SK-N-SH (cell line): Measurements from ENCODE around the gene GDPD4. TPM values are rescaled to one million over a fixed set of nuclear protein-coding genes. Genes with fewer than 3 reads are reported as not detected.

Experiments used
- CHD2 ChIP-seq: fragments of 150-350 bp; IDR thresholded peaks from 2 replicates; pipeline ENCODE4 v1.6.1; 2018; ENCODE audit warnings: low read length; ENCODE audit not compliant: partially characterized antibody
- CTCF ChIP-seq: fragments of 200-600 bp; sonication (generic); IDR thresholded peaks from 2 replicates; pipeline ENCODE4 v1.6.1; 2017; ENCODE audit warnings: antibody characterized with exemption, mild to moderate bottlenecking, moderate library complexity
- ELF1 ChIP-seq: IDR thresholded peaks from 2 replicates; pipeline ENCODE4 v1.4.0; 2012
- EP300 ChIP-seq, 2 experiments: IDR thresholded peaks; 2 replicates each; pipeline versions ENCODE4 v1.4.0 to v1.6.1; 2012; ENCODE audit warnings: borderline replicate concordance in 1 of 2, low read depth in 1 of 2, low read length in 1 of 2
- EZH2phosphoT487 ChIP-seq: fragments of 200-600 bp; sonication (generic); IDR thresholded peaks from 2 replicates; pipeline ENCODE4 v1.6.1; 2017; ENCODE audit warnings: low read depth, mixed run types, mild to moderate bottlenecking, antibody characterized with exemption, moderate library complexity, borderline replicate concordance
- FOSL2 ChIP-seq: IDR thresholded peaks from 2 replicates; pipeline ENCODE4 v1.4.0; 2012; ENCODE audit warnings: low read depth, mild to moderate bottlenecking, moderate library complexity, borderline replicate concordance
- FOXJ3 ChIP-seq: sonication (generic); formaldehyde crosslinking; IDR thresholded peaks from 2 replicates; pipeline ENCODE4 v1.5.1; 2020; ENCODE audit warnings: mild to moderate bottlenecking, missing genetic modification reagents
- GABPA ChIP-seq: IDR thresholded peaks from 2 replicates; pipeline ENCODE4 v1.4.0; 2012; ENCODE audit warnings: low read depth, mild to moderate bottlenecking
- IRF3 ChIP-seq: fragments of 150-350 bp; IDR thresholded peaks from 2 replicates; pipeline ENCODE4 v1.6.1; 2016; ENCODE audit warnings: mild to moderate bottlenecking, low read depth, low read length
- MAX ChIP-seq: IDR thresholded peaks from 2 replicates; pipeline ENCODE4 v1.4.0; 2012; ENCODE audit warnings: low read depth
- MEF2A ChIP-seq: IDR thresholded peaks from 2 replicates; pipeline ENCODE4 v1.4.0; 2012; ENCODE audit warnings: low read depth, borderline replicate concordance
- MXI1 ChIP-seq: IDR thresholded peaks from 2 replicates; pipeline ENCODE4 v1.6.1; 2012; ENCODE audit warnings: mild to moderate bottlenecking, low read depth, low read length, improper control_type of control experiment
- NFIC ChIP-seq: IDR thresholded peaks from 2 replicates; pipeline ENCODE4 v1.4.0; 2012; ENCODE audit warnings: borderline replicate concordance
- NRF1 ChIP-seq: IDR thresholded peaks from 2 replicates; pipeline ENCODE4 v1.6.1; 2012; ENCODE audit warnings: low read depth, mild to moderate bottlenecking, low read length
- PBX3 ChIP-seq: IDR thresholded peaks from 2 replicates; pipeline ENCODE4; 2012
- POLR2AphosphoS5 ChIP-seq: IDR thresholded peaks from 2 replicates; pipeline ENCODE4 v1.6.1; 2012; ENCODE audit warnings: low read depth, low read length
- RCOR1 ChIP-seq: fragments of 150-350 bp; IDR thresholded peaks from 2 replicates; pipeline ENCODE4 v1.6.1; 2017; ENCODE audit warnings: antibody characterized with exemption, low read length
- RFX5 ChIP-seq: IDR thresholded peaks from 2 replicates; pipeline ENCODE4 v1.6.1; 2012; ENCODE audit warnings: mild to moderate bottlenecking, improper control_type of control experiment, low read length
- RXRA ChIP-seq: IDR thresholded peaks from 2 replicates; pipeline ENCODE4 v1.4.0; 2012; ENCODE audit warnings: low read depth, mild to moderate bottlenecking, borderline replicate concordance
- SMC3 ChIP-seq: IDR thresholded peaks from 2 replicates; pipeline ENCODE4 v1.6.1; 2012; ENCODE audit warnings: low read depth, low read length, improper control_type of control experiment
- TCF12 ChIP-seq: IDR thresholded peaks from 2 replicates; pipeline ENCODE4 v1.4.0; 2012
- TEAD4 ChIP-seq: IDR thresholded peaks from 2 replicates; pipeline ENCODE4 v1.4.0; 2012; ENCODE audit warnings: mild to moderate bottlenecking, borderline replicate concordance; ENCODE audit not compliant: insufficient read depth
- USF1 ChIP-seq: IDR thresholded peaks from 2 replicates; pipeline ENCODE4 v1.4.0; 2012; ENCODE audit warnings: low read depth, borderline replicate concordance
- USF2 ChIP-seq: fragments of 150-350 bp; IDR thresholded peaks from 2 replicates; pipeline ENCODE4 v1.6.1; 2017; ENCODE audit warnings: antibody characterized with exemption, low read length, low read depth, borderline replicate concordance
- ZBTB33 ChIP-seq: IDR thresholded peaks from 2 replicates; pipeline ENCODE4 v1.4.0; 2012; ENCODE audit warnings: low read depth, borderline replicate concordance
- polyA plus RNA-seq, 3 experiments: library from polyadenylated mRNA; depleted of rRNA; stranded (reverse); fragments of >200 nt; gene quantifications; 2 replicates each; pipeline ENCODE4 v1.2.3, GENCODE V29; 2012

The GDPD4 gene
- polyA plus RNA-seq, 1 of the 3 experiments (the other 2 are of a cell fraction) = not detected

GRCh38 chr11:77345621-77346020 is 44.1 kb upstream of the GDPD4 start (continued):
- TF ChIP-seq ZBTB33 (no peak), USF2 (no peak), NFIC (peak; percentile 85), RCOR1 (no peak), SMC3 (no peak), PBX3 (peak; percentile 42; the same call in 1 of the 2 replicates), CTCF (peak; percentile 28; the same call in 1 of the 2 replicates), IRF3 (no peak), GABPA (no peak), TEAD4 (peak; percentile 61; the same call in 1 of the 2 replicates), RFX5 (no peak), CHD2 (no peak), ELF1 (no peak), MXI1 (no peak), RXRA (no peak), USF1 (no peak), MAX (peak; percentile 29; the same call in 1 of the 2 replicates), POLR2AphosphoS5 (no peak), EP300 (IDR thresholded peaks at IDR 0.05; ENCODE audit: borderline replicate concordance in 1 of 2, low read depth in 1 of 2, low read length in 1 of 2) (peak in 1 of 2 experiments; percentile 69; a peak in 1 of 4 replicates), MEF2A (no peak), FOSL2 (peak; percentile 79; the same call in 1 of the 2 replicates), TCF12 (peak; percentile 84), NRF1 (no peak), EZH2phosphoT487 (no peak), FOXJ3 (CRISPR knock-in tag) (no peak)
